ENCODE results near the gene CCDC71L. TPM values are rescaled to one million over a fixed set of nuclear protein-coding genes. Genes with fewer than 3 reads are reported as not detected.

The CCDC71L gene
- total and polyA plus RNA-seq, 4 donors = 7.4 to 16.6 (median 12.3) TPM

GRCh38 chr7:106625678-106626301 is 35.2 kb downstream of the CCDC71L start:
- no peak overlapping the region for H3K27ac ChIP-seq (ENCODE audit: low read depth in 1 of 2, low read length in 2 of 2)
- DNase-seq (ENCODE audit: low spot score) = no peak
- no peak overlapping the region for H3K9ac ChIP-seq (ENCODE audit: low read depth in 1 of 2, low read length in 2 of 2)
- no peaks in the 10 kb centered on the region for H3K9me3 ChIP-seq (ENCODE audit: control insufficient read depth in 4 of 4, low read length in 3 of 4)
- TF ChIP-seq RXRA (IDR thresholded peaks at IDR 0.05) (no peak), HNF4G (IDR thresholded peaks at IDR 0.05) (no peak), NR2F2 (IDR thresholded peaks at IDR 0.05) (no peak), EGR1 (IDR thresholded peaks at IDR 0.05; ENCODE audit: low read depth in 2 of 2) (no peak), ATF3 (IDR thresholded peaks at IDR 0.05) (no peak), RAD21 (IDR thresholded peaks at IDR 0.05) (no peak), TAF1 (conservative IDR thresholded peaks at IDR 0.05) (no peak), JUND (IDR thresholded peaks at IDR 0.05) (no peak), ZBTB33 (IDR thresholded peaks at IDR 0.05) (no peak), FOXA1 (IDR thresholded peaks at IDR 0.05) (no peak), MAX (IDR thresholded peaks at IDR 0.05) (no peak), HNF4A (conservative IDR thresholded peaks at IDR 0.05) (no peak), REST (IDR thresholded peaks at IDR 0.05) (no peak), FOXA2 (IDR thresholded peaks at IDR 0.05) (no peak), YY1 (IDR thresholded peaks at IDR 0.05) (no peak), SP1 (IDR thresholded peaks at IDR 0.05) (no peak), CTCF (IDR thresholded peaks at IDR 0.05; ENCODE audit: low read depth, low read length, missing input control) (no peak), GABPA (IDR thresholded peaks at IDR 0.05 in 1 of 2, conservative IDR thresholded peaks at IDR 0.05 in 1 of 2) (no peak)
- H3K4me3 ChIP-seq (ENCODE audit: low read depth in 1 of 3, low read length in 3 of 3) = no peak overlapping the region
- no peaks in the 10 kb centered on the region for H3K27me3 ChIP-seq (ENCODE audit: control insufficient read depth in 4 of 4, insufficient read depth in 4 of 4, low read length in 3 of 4)
- 55% methylated on average over 6 of the region's 6 CpGs for WGBS
- H3K36me3 ChIP-seq (ENCODE audit: control insufficient read depth in 4 of 4, insufficient read depth in 3 of 4, low read depth in 1 of 4, low read length in 3 of 4) = no peaks in the 10 kb centered on the region
- H3K4me1 ChIP-seq (ENCODE audit: control insufficient read depth in 4 of 4, insufficient read depth in 4 of 4, low read length in 3 of 4) = peaks cover 0 to 3% (median 3%) of the 10 kb centered on the region in 4 donors
